Measurements from ENCODE around the gene IL16.

DNA sequence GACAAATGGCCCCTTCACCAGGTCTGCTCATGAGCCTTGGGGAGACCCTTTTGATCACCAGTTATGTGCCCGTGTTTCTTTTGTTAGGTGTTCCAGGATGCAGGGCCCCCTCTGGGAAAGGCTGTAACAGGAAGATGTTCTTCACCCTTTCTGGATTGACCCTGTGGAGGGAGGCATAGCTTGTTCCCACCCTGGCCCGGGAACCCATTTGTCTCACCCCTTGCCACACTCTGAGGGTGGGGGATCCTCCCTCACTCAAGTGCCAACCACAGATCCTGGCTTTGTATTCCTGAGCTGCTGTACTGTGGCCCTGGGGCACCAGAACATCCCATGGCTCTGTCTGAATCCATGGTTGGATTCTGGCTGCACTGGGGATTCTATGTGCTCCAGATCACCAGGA lies 18.9 kb downstream of the IL16 start:
- TF ChIP-seq, protein P1, sequence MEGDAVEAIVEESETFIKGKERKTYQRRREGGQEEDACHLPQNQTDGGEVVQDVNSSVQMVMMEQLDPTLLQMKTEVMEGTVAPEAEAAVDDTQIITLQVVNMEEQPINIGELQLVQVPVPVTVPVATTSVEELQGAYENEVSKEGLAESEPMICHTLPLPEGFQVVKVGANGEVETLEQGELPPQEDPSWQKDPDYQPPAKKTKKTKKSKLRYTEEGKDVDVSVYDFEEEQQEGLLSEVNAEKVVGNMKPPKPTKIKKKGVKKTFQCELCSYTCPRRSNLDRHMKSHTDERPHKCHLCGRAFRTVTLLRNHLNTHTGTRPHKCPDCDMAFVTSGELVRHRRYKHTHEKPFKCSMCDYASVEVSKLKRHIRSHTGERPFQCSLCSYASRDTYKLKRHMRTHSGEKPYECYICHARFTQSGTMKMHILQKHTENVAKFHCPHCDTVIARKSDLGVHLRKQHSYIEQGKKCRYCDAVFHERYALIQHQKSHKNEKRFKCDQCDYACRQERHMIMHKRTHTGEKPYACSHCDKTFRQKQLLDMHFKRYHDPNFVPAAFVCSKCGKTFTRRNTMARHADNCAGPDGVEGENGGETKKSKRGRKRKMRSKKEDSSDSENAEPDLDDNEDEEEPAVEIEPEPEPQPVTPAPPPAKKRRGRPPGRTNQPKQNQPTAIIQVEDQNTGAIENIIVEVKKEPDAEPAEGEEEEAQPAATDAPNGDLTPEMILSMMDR (IDR thresholded peaks at IDR 0.05; ENCODE audit: poor library complexity, severe bottlenecking) = no peak
- no peak for TF ChIP-seq EP300 (conservative IDR thresholded peaks at IDR 0.05; ENCODE audit: poor library complexity, severe bottlenecking)
- TF ChIP-seq POLR2AphosphoS5 (IDR thresholded peaks at IDR 0.05) = no peak
- TF ChIP-seq EZH2 (IDR thresholded peaks at IDR 0.05; ENCODE audit: borderline replicate concordance, insufficient read depth, low read length, poor library complexity, severe bottlenecking) = no peak
- TF ChIP-seq, protein P2, sequence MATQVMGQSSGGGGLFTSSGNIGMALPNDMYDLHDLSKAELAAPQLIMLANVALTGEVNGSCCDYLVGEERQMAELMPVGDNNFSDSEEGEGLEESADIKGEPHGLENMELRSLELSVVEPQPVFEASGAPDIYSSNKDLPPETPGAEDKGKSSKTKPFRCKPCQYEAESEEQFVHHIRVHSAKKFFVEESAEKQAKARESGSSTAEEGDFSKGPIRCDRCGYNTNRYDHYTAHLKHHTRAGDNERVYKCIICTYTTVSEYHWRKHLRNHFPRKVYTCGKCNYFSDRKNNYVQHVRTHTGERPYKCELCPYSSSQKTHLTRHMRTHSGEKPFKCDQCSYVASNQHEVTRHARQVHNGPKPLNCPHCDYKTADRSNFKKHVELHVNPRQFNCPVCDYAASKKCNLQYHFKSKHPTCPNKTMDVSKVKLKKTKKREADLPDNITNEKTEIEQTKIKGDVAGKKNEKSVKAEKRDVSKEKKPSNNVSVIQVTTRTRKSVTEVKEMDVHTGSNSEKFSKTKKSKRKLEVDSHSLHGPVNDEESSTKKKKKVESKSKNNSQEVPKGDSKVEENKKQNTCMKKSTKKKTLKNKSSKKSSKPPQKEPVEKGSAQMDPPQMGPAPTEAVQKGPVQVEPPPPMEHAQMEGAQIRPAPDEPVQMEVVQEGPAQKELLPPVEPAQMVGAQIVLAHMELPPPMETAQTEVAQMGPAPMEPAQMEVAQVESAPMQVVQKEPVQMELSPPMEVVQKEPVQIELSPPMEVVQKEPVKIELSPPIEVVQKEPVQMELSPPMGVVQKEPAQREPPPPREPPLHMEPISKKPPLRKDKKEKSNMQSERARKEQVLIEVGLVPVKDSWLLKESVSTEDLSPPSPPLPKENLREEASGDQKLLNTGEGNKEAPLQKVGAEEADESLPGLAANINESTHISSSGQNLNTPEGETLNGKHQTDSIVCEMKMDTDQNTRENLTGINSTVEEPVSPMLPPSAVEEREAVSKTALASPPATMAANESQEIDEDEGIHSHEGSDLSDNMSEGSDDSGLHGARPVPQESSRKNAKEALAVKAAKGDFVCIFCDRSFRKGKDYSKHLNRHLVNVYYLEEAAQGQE (IDR thresholded peaks at IDR 0.05; ENCODE audit: borderline replicate concordance) = no peak
- no peak for TF ChIP-seq SMC3 (conservative IDR thresholded peaks at IDR 0.05; ENCODE audit: poor library complexity)
- TF ChIP-seq RAD21 (conservative IDR thresholded peaks at IDR 0.05) = no peak
- no peak for TF ChIP-seq TAF1 (IDR thresholded peaks at IDR 0.05; ENCODE audit: low read depth)

All from neural cell (in vitro differentiated cells).